H1 (cell line): Measurements from ENCODE around the gene SCGB1A1. TPM values are rescaled to one million over a fixed set of nuclear protein-coding genes. Genes with fewer than 3 reads are reported as not detected.

Source experiments
- JUND ChIP-seq: IDR thresholded peaks from 2 replicates; pipeline ENCODE4 v1.6.1; 2011; ENCODE audit warnings: mild to moderate bottlenecking, improper control_type of control experiment, low read length
- KDM4A ChIP-seq: IDR thresholded peaks from one replicate; pipeline ENCODE4 v1.7.1; 2012; ENCODE audit warnings: low read depth, mild to moderate bottlenecking, moderate library complexity, low read length, inconsistent platforms; ENCODE audit not compliant: severe bottlenecking
- NRF1 ChIP-seq: IDR thresholded peaks from 2 replicates; pipeline ENCODE4 v1.6.1; 2011; ENCODE audit warnings: mild to moderate bottlenecking, low read depth, low read length, improper control_type of control experiment
- TEAD4 ChIP-seq: IDR thresholded peaks from 2 replicates; pipeline ENCODE4 v1.6.1; 2012; ENCODE audit warnings: low read depth, low read length, inconsistent platforms, mixed read lengths
- polyA plus RNA-seq, 7 experiments: library from polyadenylated mRNA; depleted of rRNA in 3 of 7; stranded (reverse) in 5 of 7; unstranded in 2 of 7; fragments of >200 nt in 5 of 7; fragments of 200-250 nt in 2 of 7; gene quantifications; 1 replicate in 5 of 7; 2 replicates in 1 of 7; 4 replicates in 1 of 7; pipeline versions ENCODE4 v1.2.1 to v1.2.3, GENCODE V29; 2011 to 2013; ENCODE audit warnings: missing spikeins in 2 of 7, mixed read lengths in 2 of 7
- total RNA-seq: library from RNA; stranded (reverse); fragmentation: NEBNext Ultra II Directional; extraction: Animal tissue kit (Norgen Biotek cat#: 25700); gene quantifications from 2 replicates; pipeline ENCODE4 v1.2.1, GENCODE V29; 2021

The SCGB1A1 gene
- total and polyA plus RNA-seq, 2 of the 8 experiments (the other 6 are each of a cell fraction or from before 2014, with no cell fraction given), result not detected

- no peak for TF ChIP-seq JUND
- no peak for TF ChIP-seq NRF1
- TF ChIP-seq TEAD4, result no peak
- TF ChIP-seq KDM4A, result no peak
These were observed 22.8 kb upstream of the SCGB1A1 start (continued) for GRCh38 chr11:62395885-62396551.
